Stimulated activated CD4-positive, alpha-beta T cell treated with anti-CD3 and anti-CD28 coated beads, TNF-alpha, amount 100 ng/mL, for 1 hour (primary cell): Measurements from ENCODE around the gene POU2AF3.
"Not testable (repeated sequence)": the region's sequence is repeated elsewhere in the genome, so short reads cannot be mapped to it uniquely, and the experiment has no call there.

Experiments
- DNase-seq, 3 donors: peaks; one replicate each; pipeline ENCODE4 v3.0.0-alpha.2; 2020; ENCODE audit warnings: low read depth in 3 of 3, low spot score in 1 of 3

POU2AF3 gene

DNA sequence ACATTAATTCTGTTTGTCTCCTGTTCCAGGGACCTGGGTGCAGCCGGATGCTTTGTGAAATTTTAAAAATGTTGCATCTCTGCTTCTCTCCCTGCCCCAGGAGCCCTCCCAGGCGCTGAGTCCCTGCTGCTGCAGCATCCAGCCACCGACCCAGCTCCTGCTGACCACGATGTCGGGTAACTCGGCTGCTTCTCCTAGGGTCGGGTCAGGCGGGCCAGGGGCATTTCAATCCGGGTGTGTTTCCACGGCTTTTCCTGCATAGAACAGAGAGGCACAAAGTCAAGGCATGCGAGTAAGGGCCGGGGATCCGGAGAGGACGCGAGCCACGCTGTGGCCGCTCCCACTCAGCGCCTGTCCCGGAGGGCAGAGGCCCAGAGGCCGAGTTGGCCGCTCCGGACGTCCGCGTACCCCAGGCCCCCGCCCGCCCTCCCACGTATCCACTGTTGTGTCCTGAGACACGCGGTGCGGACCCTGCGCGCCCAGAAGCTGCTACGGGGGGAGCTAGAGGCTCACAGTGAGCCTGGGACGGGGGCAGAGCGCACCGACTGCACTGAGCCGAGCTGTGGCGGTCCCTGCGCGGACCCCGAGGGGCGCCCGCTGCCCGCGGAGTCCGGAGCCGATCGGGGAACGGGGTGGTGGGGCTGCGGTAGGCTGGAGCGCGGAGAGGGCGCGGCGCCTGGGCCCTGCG lies at the start of gene POU2AF3:
POU2AF3 (plus strand) TSS at position 134 of the 688 bp plus-strand sequence; CDS start at position 170, 36 bp downstream.
- DNase-seq: no peak

GRCh38 chr11:111250936-111251335 lies 47.4 kb upstream of the POU2AF3 start:
- no peak for DNase-seq

DNA sequence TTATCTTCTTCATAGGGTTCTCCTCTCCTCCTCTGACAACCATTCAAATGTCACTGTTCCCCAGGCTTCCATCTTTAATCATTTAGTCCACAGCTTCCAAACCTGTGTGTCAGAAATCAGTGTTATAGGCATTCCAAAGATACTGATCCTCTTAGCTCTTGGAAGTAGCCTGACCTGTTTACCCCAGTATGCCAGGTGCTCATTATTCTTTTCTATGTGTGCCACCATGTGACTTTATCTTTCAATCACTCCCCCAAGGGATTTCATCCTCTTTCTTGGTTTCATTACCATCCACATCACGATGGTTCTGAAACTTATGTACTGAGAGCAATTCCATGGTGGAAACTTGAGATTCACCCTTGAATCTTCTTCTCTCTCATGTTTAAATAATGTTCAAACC lies 45.2 kb upstream of the POU2AF3 start:
- no peak for DNase-seq

- DNase-seq: no peak
These were observed 44.7 kb upstream of the POU2AF3 start for GRCh38 chr11:111253630-111254029.

DNA sequence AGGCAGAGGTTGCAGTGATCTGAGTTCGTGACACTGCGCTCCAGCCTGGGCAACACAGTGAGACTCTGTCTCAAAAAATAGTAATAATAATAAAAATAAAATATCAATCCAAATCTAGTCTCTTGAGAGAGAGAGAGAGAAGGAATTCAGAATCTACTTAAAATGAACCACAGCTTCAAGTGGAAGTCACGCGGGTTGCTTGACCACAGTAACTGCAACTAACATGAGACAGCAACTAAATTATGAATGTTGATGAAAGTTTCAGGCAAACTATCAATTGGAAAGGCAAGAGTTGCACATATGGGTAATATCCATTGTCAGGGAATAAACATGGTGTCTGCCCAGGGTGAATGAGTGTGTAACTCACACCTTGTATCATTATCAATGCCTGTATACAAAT lies 40.3 kb upstream of the POU2AF3 start:
- DNase-seq: no peak

- DNase-seq: no peak
These were observed 38.5 kb upstream of the POU2AF3 start for GRCh38 chr11:111259896-111260295.

DNA sequence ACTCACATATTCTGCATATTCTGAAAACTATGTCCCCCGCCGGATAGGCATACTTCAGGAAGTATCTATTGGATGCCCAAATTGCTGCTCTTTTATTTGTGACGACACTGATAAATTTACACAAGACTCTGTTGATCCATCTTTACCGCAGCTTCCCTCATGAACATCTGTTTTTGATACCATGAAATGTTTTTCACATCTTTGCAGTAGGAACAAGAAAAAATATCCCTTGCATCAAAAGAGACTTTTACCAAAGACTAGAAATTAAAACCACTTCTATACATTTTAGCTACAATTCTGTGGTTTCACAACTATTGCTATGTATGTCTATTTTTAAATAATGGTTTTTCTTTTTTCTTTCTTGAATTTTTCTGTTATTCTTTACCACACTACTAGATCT lies 37.5 kb upstream of the POU2AF3 start:
- no peak for DNase-seq

- DNase-seq: no peak
These were observed 33.7 kb upstream of the POU2AF3 start for GRCh38 chr11:111264646-111265045.

GRCh38 chr11:111265421-111265820 lies 32.9 kb upstream of the POU2AF3 start:
- DNase-seq: no peak

DNA sequence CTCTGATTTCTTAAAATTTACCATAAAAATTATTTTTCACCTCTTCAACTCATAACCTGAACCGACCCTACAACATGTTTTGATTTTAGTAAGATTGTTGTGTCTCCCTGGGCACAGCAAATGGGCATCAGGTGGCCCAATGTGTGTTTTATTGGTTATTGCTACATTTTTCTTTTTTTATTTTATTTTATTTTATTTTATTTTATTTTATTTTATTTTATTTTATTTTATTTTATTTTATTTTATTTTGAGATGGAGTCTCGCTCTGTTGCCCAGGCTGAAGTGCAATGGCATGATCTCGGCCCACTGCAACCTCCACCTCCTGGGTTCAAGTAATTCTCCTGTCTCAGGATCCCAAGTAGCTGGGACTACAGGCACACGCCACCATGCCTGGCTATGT lies 30.0 kb upstream of the POU2AF3 start:
- DNase-seq: not testable (repeated sequence)

DNA sequence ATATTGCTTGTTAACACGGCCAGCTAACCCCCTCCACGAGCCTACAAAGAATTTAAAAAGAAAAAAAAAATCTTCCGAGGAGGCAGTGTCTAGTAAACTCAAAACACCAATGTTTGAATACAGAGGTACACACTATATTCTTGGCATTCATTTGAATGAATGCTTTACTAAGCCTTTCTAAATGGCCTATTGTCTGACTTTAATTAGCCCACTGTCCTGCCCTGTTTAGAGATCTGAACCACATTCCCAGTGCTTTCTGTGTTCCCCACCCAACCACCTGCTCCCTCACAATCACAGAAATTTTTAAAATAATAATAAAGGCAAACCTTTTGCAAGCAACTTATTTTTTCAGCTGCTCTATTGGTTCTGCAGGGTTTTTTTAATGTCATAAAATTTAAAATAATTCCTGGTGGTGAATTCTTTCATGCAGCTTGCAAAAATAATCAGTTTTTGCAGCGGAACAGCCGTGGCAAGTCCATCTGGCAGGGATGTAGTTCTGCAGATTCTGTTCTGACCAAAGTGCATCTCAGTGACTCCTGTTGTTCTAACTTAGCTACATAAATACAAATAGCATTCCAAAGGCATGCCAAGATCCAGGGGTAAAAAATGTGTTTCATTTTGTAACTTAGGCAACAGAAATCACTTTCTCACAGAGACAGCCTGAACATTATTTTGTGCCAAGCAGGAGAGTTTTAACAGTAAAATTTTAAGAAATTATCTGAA lies 29.0 kb upstream of the POU2AF3 start:
- DNase-seq: no peak

- DNase-seq: no peak
These were observed 25.9 kb upstream of the POU2AF3 start for GRCh38 chr11:111272420-111272819.

GRCh38 chr11:111282562-111283075 lies 15.7 kb upstream of the POU2AF3 start:
- DNase-seq: no peak

- DNase-seq: no peak
These were observed 14.3 kb upstream of the POU2AF3 start for GRCh38 chr11:111283945-111284481.

GRCh38 chr11:111285189-111286091 lies 12.9 kb upstream of the POU2AF3 start:
- DNase-seq: no peak

DNA sequence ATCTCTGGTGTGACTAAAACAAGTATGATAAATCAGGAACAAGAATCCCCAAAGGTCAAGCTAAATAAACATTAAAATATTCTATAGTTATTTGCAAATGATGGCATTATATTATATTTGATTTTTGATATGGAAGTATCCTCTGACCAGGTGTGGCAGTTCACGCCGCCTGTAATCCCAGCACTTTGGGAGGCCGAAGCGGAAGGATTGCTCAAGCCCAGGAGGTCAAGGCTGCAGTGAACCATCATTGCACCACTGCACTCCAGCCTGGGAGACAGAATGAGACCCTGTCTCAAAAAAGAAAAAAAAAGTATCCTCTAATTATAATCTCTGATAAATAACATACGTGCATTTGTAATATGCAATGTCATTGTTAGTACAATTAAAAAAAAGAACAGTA lies 6.6 kb upstream of the POU2AF3 start:
- no peak for DNase-seq

- not testable (repeated sequence) for DNase-seq
These were observed 5.9 kb upstream of the POU2AF3 start for GRCh38 chr11:111292408-111292807.

DNA sequence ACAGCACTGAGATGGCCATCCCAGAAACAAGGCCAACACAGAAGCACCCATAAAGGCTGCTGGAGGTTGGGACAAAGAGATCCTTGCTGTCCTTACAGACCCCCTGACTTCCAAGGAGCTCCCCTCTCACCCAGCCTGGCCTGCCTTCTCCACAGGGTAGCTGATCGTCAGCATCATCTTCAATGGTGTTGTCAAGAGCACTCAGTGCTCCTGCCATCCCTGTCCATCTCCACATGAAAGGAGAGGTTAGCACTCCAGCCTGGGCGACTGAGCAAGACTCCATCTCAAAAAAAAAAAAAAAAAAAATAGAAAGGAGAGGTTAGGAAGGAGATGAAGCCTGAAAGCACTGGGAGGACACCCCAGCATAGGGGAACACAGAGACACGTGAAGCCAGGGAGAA lies 2.1 kb upstream of the POU2AF3 start:
- DNase-seq: no peak

- no peak for DNase-seq
These were observed 650 bp upstream of the POU2AF3 start for GRCh38 chr11:111297696-111298095.

DNA sequence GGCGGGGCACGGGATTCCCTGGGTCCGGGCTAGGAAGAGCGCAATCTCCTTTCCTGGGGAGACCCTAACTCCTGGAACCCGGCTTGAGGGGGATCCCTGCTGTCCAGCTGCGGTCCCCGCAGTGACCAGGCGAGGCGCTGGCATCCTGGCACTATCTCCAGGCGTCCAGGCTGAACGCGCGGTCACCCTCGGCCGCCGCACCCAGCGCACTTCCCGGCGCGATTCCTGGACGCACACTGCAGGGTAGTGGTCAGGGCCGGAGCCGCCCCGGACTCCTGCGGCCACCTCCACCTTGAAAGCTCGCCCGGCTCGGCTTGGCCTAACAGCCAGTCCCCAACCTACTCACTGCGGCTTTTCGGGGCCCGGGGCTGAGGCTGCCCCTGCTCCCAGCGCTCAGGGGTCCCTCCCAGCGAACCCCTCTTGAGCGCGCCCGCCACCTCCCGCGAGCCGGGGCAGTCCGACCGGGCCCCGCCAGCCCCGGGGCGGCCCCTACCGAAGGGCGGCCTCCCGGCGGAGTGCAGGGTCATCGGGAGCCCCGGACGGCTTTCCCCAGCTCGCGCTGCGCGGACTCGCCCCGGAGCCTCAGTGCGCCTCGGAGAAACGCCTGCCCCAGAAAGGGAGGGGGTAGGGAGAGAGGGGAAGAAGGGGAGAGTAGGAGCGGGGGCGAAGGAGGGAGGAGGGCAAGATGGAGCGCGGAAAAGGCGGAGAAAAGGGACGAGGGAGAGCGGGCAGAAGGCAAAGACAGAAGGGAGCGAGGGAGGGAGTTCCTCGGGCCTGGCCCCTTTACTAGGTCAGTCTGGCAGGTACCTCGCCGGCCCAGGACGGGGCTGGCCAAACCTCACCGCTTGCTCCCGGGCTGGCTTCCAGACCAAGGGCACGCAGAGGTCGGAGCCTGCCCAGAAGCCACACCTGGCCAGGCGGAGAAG lies 1.0 kb downstream of the POU2AF3 start:
- DNase-seq: no peak
